Mesenchymal stem cell (in vitro differentiated cells and primary cell): ENCODE results near the gene AKT1. TPM values are rescaled to one million over a fixed set of nuclear protein-coding genes. Genes with fewer than 3 reads are reported as not detected.

ENCODE experiments used
- DNase-seq: peaks from one replicate; pipeline ENCODE4 v3.0.0-alpha.2; 2013
- H2AFZ ChIP-seq: one replicate; pipeline ENCODE4 v1.6.1; 2013; ENCODE audit warnings: low read depth, mild to moderate bottlenecking, control low read depth, inconsistent platforms, low read length, moderate library complexity
- H2AK5ac ChIP-seq: 2 replicates; pipeline ENCODE4 v1.6.1; 2013; ENCODE audit warnings: low read length, moderate library complexity, mild to moderate bottlenecking, inconsistent platforms; ENCODE audit not compliant: severe bottlenecking
- H2BK120ac ChIP-seq: one replicate; pipeline ENCODE4 v1.6.1; 2013; ENCODE audit warnings: low read depth, mild to moderate bottlenecking, inconsistent platforms, low read length, moderate library complexity
- H2BK12ac ChIP-seq, 2 experiments: one replicate each; pipeline ENCODE4 v1.6.1; 2013; ENCODE audit warnings: inconsistent platforms in 2 of 2, low read length in 2 of 2, mild to moderate bottlenecking in 2 of 2, moderate library complexity in 2 of 2, control low read depth in 1 of 2
- H2BK15ac ChIP-seq: one replicate; pipeline ENCODE4 v1.6.1; 2013; ENCODE audit warnings: mild to moderate bottlenecking, low read depth, inconsistent platforms; ENCODE audit not compliant: poor library complexity, severe bottlenecking
- H2BK5ac ChIP-seq: 2 replicates; pipeline ENCODE4 v1.6.1; 2013; ENCODE audit warnings: low read depth, mild to moderate bottlenecking, low read length, control low read depth, inconsistent platforms; ENCODE audit not compliant: poor library complexity, severe bottlenecking
- H3K14ac ChIP-seq, 2 experiments: one replicate each; pipeline ENCODE4 v1.6.1; 2013; ENCODE audit warnings: inconsistent platforms in 2 of 2, low read length in 2 of 2, control low read depth in 1 of 2, mild to moderate bottlenecking in 1 of 2, moderate library complexity in 1 of 2
- H3K18ac ChIP-seq, 2 experiments: one replicate each; pipeline ENCODE4 v1.6.1; 2013; ENCODE audit warnings: inconsistent platforms in 2 of 2, low read length in 2 of 2, control low read depth in 1 of 2, low read depth in 1 of 2, mild to moderate bottlenecking in 1 of 2
- H3K23ac ChIP-seq, 2 experiments: one replicate each; pipeline ENCODE4 v1.6.1; 2013; ENCODE audit warnings: inconsistent platforms in 2 of 2, low read length in 2 of 2, mild to moderate bottlenecking in 2 of 2, moderate library complexity in 2 of 2, control low read depth in 1 of 2
- H3K27ac ChIP-seq: 2 replicates; pipeline ENCODE4 v1.5.1; 2013; ENCODE audit warnings: mild to moderate bottlenecking, moderate library complexity, low read length, control low read depth, inconsistent platforms; ENCODE audit not compliant: poor library complexity, severe bottlenecking
- H3K27me3 ChIP-seq, 2 experiments: 2 replicates each; pipeline versions ENCODE4 v1.6.1 to v1.7.0; 2013; ENCODE audit warnings: low read length in 2 of 2, mild to moderate bottlenecking in 2 of 2, moderate library complexity in 2 of 2, control low read depth in 1 of 2, inconsistent platforms in 1 of 2; ENCODE audit not compliant: control insufficient read depth in 1 of 2, insufficient read depth in 1 of 2
- H3K36me3 ChIP-seq, 2 experiments: 2 replicates each; pipeline versions ENCODE4 v1.6.1 to v1.7.0; 2013; ENCODE audit warnings: low read length in 2 of 2, control low read depth in 1 of 2, inconsistent platforms in 1 of 2, low read depth in 1 of 2, mild to moderate bottlenecking in 1 of 2; ENCODE audit not compliant: insufficient read depth in 2 of 2, control insufficient read depth in 1 of 2
- H3K4ac ChIP-seq, 2 experiments: one replicate each; pipeline ENCODE4 v1.6.1; 2013; ENCODE audit warnings: inconsistent platforms in 2 of 2, low read length in 2 of 2, mild to moderate bottlenecking in 2 of 2, moderate library complexity in 2 of 2, control low read depth in 1 of 2, low read depth in 1 of 2
- H3K4me1 ChIP-seq: 2 replicates; pipeline ENCODE4 v1.6.1; 2013; ENCODE audit warnings: low read depth, low read length, control low read depth; ENCODE audit not compliant: control insufficient read depth, insufficient read depth
- H3K4me2 ChIP-seq: 2 replicates; pipeline ENCODE4 v1.6.1; 2013; ENCODE audit warnings: low read length, mild to moderate bottlenecking, inconsistent platforms; ENCODE audit not compliant: poor library complexity, severe bottlenecking
- H3K4me3 ChIP-seq, 2 experiments: 2 replicates each; pipeline versions ENCODE4 v1.5.1 to v1.7.0; 2013; ENCODE audit warnings: low read length in 2 of 2, mild to moderate bottlenecking in 2 of 2, control low read depth in 1 of 2, low read depth in 1 of 2; ENCODE audit not compliant: insufficient read depth in 1 of 2
- H3K79me1 ChIP-seq: replicated peaks from 2 replicates; pipeline ENCODE4 v1.6.1; 2013; ENCODE audit warnings: mild to moderate bottlenecking, control low read depth, low read length, inconsistent platforms; ENCODE audit not compliant: poor library complexity, severe bottlenecking
- H3K9ac ChIP-seq: 2 replicates; pipeline ENCODE4 v1.7.0; 2013; ENCODE audit warnings: mild to moderate bottlenecking, low read length, moderate library complexity
- H3K9me3 ChIP-seq: 2 replicates; pipeline ENCODE4 v1.7.0; 2013; ENCODE audit warnings: mild to moderate bottlenecking, low read length; ENCODE audit not compliant: control insufficient read depth
- H4K8ac ChIP-seq: one replicate; pipeline ENCODE4 v1.6.1; 2013; ENCODE audit warnings: inconsistent platforms, mild to moderate bottlenecking, low read length, moderate library complexity
- H4K91ac ChIP-seq: one replicate; pipeline ENCODE4 v1.6.1; 2013; ENCODE audit warnings: mild to moderate bottlenecking, low read length, inconsistent platforms
- WGBS: methylation state at CpG from one replicate; pipeline ENCODE4 v1.1.7; 2013; ENCODE audit warnings: mixed read lengths; 5-methylcytosine and 5-hydroxymethylcytosine counted together
- polyA plus RNA-seq, 2 experiments: library from polyadenylated mRNA; stranded (reverse); fragments of 200-250 nt; gene quantifications; one replicate each; pipeline ENCODE4 v1.2.3, GENCODE V29; 2013

The AKT1 gene
- polyA plus RNA-seq (2013, experiment 1 of 2) = 106 TPM
- 108 TPM for polyA plus RNA-seq (2013, experiment 2 of 2)

- peak within 1 kb of the TSS; percentile 38 for H3K27ac ChIP-seq
- 0% methylated on average over 31 of the region's 124 CpGs for WGBS
- peak within 1 kb of the TSS; percentile 91 for H3K9ac ChIP-seq
- peak within 1 kb of the TSS; percentile 73 to 91 for H3K4me3 ChIP-seq
- peak within 1 kb of the TSS; percentile 95 for H2BK15ac ChIP-seq
- peak within 1 kb of the TSS; percentile 61 for H2BK120ac ChIP-seq
- H3K9me3 ChIP-seq = no peaks in the 10 kb centered on the region
- H3K4me1 ChIP-seq = peaks cover 64% of the 10 kb centered on the region
- H3K27me3 ChIP-seq = no peaks in the 10 kb centered on the region
- peak within 1 kb of the TSS; percentile 63 to 95 for H3K4ac ChIP-seq
- H3K23ac ChIP-seq = no peak within 1 kb of the TSS
- H2BK5ac ChIP-seq = no peak within 1 kb of the TSS
- H3K36me3 ChIP-seq = peaks cover 19 to 29% of the 10 kb centered on the region in 2 experiments
- peak within 1 kb of the TSS; percentile 74 to 90 for H3K18ac ChIP-seq
- peak within 1 kb of the TSS; percentile 29 for H2AFZ ChIP-seq
- H3K79me1 ChIP-seq = peaks cover 10% of the 10 kb centered on the region
- H4K91ac ChIP-seq = peak within 1 kb of the TSS; percentile 44
- peak within 1 kb of the TSS; percentile 85 for H3K4me2 ChIP-seq
- peak within 1 kb of the TSS in 1 of 2 experiments; percentile 80 for H3K14ac ChIP-seq
- H2AK5ac ChIP-seq = peak within 1 kb of the TSS; percentile 90
- H4K8ac ChIP-seq = peak within 1 kb of the TSS; percentile 90
- peak within 1 kb of the TSS; percentile 29 to 80 for H2BK12ac ChIP-seq
- DNase-seq = no peak
These were observed at the start of gene AKT1 for GRCh38 chr14:104794993-104795780. Gene AKT1 (minus strand): TSS chr14:104795748. CDS start chr14:104792643, 3,105 bp downstream.

GRCh38 chr14:104845033-104845666, 49.6 kb upstream of the AKT1 start:
- peaks cover 46 to 81% of the 10 kb centered on the region in 2 experiments for H3K27me3 ChIP-seq
- no peak overlapping the region for H2BK120ac ChIP-seq
- H3K4ac ChIP-seq = no peak overlapping the region
- no peak overlapping the region for H3K9ac ChIP-seq
- H3K79me1 ChIP-seq = no peaks in the 10 kb centered on the region
- H3K23ac ChIP-seq = no peak overlapping the region
- H2AFZ ChIP-seq = no peak overlapping the region
- no peaks in the 10 kb centered on the region for H3K9me3 ChIP-seq
- no peak overlapping the region for H3K27ac ChIP-seq
- no peak overlapping the region for H4K91ac ChIP-seq
- H3K4me1 ChIP-seq = peaks cover 19% of the 10 kb centered on the region
- no peak overlapping the region for H3K4me2 ChIP-seq
- no peak overlapping the region for H3K14ac ChIP-seq
- H3K4me3 ChIP-seq = no peak overlapping the region
- DNase-seq = no peak
- H2BK15ac ChIP-seq = no peak overlapping the region
- WGBS = 95% methylated on average over 4 of the region's 4 CpGs
- no peak overlapping the region for H3K18ac ChIP-seq
- no peaks in the 10 kb centered on the region for H3K36me3 ChIP-seq
- no peak overlapping the region for H2BK12ac ChIP-seq
- H4K8ac ChIP-seq = no peak overlapping the region
- no peak overlapping the region for H2AK5ac ChIP-seq
- no peak overlapping the region for H2BK5ac ChIP-seq

- no peak overlapping the region for H3K14ac ChIP-seq
- no peak for DNase-seq
- no peak overlapping the region for H4K8ac ChIP-seq
- H3K4me1 ChIP-seq = peaks cover 19% of the 10 kb centered on the region
- no peak overlapping the region for H2BK5ac ChIP-seq
- no peak overlapping the region for H3K23ac ChIP-seq
- WGBS = 34% methylated on average over 26 of the region's 27 CpGs
- H3K4me3 ChIP-seq = peak overlapping the region; percentile 12 to 60
- no peak overlapping the region for H2AK5ac ChIP-seq
- no peak overlapping the region for H3K18ac ChIP-seq
- no peak overlapping the region for H4K91ac ChIP-seq
- H3K36me3 ChIP-seq = no peaks in the 10 kb centered on the region
- no peak overlapping the region for H2AFZ ChIP-seq
- H3K79me1 ChIP-seq = no peaks in the 10 kb centered on the region
- no peak overlapping the region for H2BK15ac ChIP-seq
- H3K27ac ChIP-seq = no peak overlapping the region
- no peak overlapping the region for H2BK120ac ChIP-seq
- H3K9ac ChIP-seq = no peak overlapping the region
- H3K9me3 ChIP-seq = no peaks in the 10 kb centered on the region
- peak overlapping the region; percentile 89 for H3K4me2 ChIP-seq
- no peak overlapping the region for H3K4ac ChIP-seq
- H2BK12ac ChIP-seq = no peak overlapping the region
- peaks cover 46 to 80% of the 10 kb centered on the region in 2 experiments for H3K27me3 ChIP-seq
These were observed 48.9 kb upstream of the AKT1 start for GRCh38 chr14:104844306-104845032.
